Stimulated activated CD4-positive, alpha-beta T cell treated with anti-CD3 and anti-CD28 coated beads, Interleukin-15, amount 100 ng/mL, for 24 hours (primary cell): Measurements from ENCODE around the gene CFAP43.

ENCODE experiments used
- DNase-seq: peaks from one replicate; pipeline ENCODE4 v3.0.0-alpha.2; 2020

Gene CFAP43, protein sequence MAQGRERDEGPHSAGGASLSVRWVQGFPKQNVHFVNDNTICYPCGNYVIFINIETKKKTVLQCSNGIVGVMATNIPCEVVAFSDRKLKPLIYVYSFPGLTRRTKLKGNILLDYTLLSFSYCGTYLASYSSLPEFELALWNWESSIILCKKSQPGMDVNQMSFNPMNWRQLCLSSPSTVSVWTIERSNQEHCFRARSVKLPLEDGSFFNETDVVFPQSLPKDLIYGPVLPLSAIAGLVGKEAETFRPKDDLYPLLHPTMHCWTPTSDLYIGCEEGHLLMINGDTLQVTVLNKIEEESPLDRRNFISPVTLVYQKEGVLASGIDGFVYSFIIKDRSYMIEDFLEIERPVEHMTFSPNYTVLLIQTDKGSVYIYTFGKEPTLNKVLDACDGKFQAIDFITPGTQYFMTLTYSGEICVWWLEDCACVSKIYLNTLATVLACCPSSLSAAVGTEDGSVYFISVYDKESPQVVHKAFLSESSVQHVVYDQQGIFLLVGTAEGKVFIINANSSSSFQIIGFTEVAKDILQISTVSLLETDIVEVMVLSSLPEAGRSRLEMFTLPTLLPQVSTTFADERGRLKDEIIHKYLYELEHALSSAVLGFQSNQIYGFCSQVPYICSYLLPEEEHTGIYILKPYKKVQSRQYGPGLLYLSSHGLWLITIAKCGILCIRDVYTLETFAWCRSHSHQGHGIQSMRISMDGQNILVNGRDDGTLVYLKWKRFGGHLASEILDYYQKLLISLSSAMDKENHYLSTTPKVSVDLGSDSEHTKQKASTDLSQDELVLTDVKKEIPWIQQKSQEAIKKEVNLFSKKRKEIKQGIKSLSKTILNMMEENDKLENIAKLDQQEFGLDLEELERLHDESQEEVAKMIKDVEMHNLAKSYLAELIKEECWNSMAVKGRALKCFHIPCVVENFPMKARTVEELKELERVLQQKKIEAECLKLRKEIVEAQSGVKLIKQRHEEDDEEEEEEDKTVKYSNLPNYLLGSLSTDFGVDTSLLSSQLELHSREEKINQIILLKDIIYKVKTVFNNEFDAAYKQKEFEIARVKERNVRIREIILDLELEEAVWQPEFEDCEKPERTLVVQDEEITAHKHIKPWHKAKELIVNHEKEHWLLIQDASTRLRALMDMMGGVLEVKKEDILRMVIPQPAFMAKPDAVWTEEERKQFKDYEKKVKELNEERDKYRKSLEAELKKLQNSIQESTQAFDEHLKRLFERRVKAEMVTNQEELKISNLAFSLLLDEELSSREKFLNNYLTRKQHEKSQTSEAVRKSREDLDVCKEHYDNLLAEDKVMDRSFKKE (N-terminal part only)

DNA sequence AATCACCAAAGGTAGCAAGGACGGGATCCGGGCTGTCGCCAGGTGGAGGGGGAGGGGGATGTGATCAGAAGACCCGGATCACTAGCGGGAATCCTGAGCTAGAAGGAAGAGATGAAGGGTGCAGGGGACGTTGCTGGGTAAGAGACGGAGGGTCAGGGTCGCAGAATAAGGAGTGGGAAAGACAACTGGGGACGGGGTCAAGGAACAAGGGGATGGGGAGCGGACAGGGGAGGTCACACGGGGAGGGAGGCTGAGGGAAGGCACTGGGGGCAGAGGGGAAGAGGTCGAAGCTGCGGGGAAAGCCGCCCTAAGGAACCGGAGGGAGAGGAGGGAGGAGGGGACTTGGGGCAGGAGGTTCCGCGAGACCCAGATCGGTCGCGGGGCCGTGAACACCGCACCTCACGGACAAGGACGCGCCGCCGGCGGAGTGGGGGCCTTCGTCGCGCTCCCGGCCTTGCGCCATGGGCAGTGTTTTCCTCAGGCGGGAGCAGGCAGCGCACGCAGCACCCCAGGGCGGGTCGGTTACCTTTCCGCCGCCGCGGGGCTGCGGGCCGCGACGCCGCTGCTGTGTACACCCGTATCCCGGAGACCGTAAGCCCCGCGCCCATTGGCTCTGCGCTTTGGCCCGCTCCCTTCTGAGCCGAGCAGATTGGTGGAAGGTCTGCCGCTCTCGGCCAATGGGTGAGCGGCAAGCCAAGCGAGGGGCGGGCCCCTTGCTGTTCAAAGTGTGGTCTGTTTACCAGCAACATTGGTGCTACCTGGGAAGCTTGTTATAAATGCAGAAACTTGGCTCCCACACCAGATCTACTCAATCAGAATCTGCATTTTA, at the start of gene CFAP43:
TSS of gene CFAP43 (minus strand) at position 581 of the 829 bp plus-strand sequence. CDS start at position 463, 118 bp downstream.
- peak; percentile 99 for DNase-seq

DNA sequence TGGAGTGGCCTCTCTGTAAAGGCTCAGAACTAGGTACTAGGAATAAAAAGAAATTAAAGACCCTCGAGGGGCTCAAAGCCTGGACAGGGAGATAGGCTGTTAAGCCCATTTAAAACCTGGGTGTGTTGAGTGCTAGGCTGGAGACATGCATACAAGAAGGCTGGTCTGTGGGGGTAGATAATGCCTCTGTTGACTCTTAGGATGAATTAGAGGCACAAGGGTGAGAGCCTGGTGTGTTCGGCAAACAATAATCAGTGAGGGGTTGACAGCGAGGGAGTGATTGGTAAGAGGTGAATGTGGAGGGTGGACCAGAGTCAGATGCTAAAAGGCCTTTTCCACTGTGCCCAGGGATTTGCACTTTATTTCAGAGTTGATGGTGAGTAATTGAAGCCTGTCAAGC, 49.5 kb upstream of the CFAP43 start:
- no peak for DNase-seq

DNA sequence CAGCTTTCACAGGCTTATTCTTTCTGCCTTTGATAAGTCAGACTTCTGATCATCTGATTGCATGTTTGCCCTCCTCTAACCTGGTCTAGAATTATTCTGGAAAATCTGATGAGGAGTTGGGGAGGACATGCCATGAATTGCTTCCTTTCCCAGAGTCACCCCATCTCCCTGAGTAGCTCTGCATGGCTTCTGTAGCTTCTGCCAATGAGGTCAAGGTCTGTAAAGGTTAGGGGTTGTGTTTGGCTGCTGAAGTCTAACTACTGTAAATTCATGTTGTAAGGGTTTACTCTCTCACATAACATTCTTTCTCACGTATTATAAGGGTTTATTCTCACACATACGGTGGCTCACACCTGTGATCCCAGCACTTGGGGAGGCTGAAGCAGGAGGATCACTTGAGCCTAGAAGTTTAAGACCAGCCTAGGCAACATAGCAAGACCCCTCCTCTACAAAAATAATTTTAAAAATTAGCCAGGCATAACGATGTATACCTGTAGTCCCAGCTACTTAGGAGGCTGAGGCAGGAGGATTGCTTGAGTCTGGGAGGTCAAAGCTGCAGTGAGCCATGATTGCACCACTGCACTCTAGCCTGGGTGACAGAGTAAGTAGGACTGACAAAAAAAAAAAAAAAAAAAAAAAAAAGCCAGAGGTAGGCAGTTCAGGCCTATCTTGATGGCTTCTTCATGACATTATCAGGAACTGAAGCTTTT, 47.5 kb upstream of the CFAP43 start:
- DNase-seq = no peak

DNA sequence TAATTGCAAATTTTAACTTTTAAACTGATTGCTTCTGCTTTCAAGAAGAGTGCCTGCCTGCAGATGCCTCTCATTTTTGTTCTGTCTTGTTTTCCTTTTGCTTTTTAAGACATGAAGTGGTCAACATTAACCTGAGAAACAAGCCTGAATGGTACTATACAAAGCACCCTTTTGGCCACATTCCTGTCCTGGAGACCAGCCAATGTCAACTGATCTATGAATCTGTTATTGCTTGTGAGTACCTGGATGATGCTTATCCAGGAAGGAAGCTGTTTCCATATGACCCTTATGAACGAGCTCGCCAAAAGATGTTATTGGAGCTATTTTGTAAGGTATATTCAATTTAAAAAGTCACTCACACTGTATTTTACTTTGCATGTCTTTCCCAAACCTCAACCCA, 45.6 kb upstream of the CFAP43 start:
- DNase-seq = no peak

DNA sequence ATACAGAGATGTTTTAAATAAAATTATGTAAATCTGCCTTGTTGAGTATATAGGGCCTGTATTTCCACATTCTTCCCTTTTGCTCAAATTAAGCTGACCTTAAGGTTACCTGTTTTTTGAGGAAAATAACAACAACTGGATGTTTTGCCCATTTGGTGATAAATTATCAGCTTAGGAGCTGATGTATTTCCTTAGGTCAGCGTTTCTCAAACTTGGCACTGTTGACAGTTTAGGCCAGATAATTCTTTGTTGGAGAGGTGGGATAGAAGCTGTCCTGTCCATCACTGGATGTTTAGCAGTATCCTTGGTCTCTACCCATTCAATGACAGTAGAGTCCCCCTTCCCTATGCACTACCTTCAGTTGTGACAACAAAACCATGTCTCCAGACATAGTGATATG, 44.0 kb upstream of the CFAP43 start:
- DNase-seq = no peak

DNA sequence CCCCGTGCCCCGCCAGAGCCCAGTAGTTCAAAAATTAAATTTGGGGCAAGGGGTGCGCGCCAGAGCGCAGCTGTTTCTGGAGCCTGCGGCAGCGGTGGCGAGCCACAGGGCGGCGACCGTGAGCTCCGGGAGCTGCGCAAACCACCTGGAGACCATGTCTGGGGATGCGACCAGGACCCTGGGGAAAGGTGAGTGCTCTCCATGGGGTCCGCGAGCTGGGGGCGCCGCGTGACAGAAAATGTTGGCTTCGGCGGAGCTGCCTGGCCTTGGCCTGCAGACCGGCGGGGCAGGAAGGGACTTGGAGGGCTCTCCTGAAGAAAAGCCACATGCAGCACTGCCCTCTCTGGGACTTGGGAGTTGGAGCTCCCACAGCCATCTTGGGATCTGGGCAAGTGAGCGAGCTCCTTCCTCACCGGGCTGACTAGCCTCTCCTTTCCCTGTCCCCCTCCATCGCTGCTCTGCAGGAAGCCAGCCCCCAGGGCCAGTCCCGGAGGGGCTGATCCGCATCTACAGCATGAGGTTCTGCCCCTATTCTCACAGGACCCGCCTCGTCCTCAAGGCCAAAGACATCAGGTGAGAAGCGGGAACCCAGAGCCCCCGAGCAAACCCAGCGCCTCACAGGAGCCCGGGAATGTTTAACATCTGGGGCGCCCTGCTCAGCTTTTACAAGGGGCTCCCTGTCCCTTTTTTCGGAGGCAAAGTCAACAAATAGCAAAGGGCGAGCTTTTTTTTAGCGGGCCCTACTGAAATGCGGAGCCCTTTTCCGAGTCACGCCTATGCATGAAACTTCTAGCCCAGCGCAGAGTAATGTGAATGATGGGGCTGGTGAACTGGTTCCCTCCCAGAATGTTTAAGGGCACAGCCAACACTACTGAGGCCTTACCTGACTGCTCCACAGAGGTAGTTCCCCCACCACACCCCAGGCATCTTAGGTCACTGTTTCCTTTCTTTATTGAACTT, 42.9 kb upstream of the CFAP43 start:
- DNase-seq = peak; percentile 68

DNA sequence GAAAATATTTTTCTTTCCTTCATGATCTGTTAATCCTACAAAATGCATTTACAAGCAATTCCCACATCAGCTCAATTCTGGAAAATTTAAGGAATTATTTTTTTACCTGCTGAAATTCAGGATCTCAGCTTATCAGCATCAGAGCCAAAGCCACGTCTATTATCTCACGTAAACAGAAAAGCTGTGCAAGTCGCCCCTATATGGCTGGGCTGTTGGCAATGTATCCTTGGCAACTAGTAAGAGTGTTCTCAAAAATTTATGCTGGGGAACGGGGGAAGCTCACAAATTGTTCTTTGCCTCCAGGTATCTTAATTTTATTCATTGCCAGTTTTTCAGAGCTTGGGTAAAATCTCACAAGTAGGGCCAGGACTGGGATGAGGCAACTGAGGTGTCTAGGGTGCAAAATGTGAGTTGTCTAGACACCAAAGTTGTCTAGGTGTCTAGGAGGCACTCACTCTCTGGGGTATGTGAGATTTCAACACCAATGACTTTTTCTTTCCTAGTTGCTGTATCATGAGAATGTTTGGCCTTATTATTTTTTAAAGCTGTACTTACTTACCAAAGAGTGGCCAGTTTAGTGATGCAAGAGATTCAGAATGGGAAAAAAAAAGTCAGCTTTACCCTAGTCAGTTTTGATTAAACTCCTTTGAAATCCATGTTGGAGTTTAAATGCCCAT, 41.9 kb upstream of the CFAP43 start:
- no peak for DNase-seq

DNA sequence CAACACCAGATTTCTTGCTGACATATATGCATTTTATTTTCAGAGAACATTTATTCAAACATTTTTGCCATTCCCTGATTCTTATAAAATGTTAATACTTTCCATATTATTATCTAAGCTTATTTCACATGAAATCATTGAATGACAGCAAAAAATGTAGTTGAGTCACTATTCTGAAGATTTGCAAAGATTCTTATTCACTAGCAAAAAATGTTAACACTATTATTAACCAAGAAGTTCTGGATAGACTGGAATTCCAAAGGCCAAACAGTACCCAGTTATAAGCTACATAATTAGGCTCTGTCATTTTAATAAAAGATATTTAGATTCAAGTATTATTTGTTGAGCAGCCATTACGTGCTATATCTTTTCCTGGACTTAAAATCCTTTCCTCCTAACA, 41.1 kb upstream of the CFAP43 start:
- DNase-seq = no peak

DNA sequence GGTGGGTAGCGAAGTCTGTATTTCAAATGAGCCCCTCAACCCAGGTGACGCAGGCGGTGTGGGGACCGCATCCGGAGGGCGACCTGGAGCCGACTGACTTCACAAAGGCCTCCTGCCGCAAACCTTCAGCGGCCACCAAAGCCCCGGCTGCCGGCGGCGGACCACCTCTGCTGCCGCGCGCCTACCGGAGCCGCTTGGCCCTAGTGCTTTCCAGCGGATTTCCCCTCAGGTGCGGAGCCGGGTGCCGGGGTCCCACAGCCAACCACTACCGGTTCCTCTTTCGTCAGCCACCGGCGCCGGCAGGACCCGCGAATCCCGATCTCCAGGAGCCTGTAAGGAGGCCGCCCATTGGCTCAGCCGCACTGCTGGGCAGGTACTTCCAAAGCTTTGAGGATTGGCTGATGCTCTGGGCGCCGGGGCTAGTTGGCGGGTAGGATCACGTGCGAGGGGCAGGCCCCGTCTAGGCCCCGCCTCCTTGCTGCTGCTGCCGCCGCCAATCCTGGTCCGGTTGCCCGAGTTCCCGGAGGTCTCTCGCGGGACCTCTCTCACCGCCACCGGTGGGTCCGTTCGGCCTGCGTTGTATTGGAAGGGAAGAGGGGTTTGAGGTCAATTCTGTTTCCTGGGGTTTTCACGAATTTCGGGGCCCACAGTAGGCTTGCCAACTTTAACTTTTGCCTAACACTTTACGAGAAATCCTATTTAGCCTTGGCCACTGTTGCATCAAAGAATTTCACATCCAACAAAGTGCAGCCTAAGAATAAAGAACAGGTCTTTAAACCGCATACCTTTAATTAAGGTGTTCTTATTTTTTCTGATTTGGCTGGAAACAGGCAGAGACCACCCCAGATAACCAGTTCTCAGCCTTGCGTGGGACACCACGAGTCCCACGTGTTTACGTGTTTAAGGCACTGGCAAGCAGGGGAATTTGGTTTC, 36.8 kb upstream of the CFAP43 start, which contains the start of gene GSTO2:
TSS of gene GSTO2 (plus strand) at position 472 of the 933 bp plus-strand sequence. CDS start 5,732 bp downstream, outside the sequence.
- peak; percentile 99 for DNase-seq

DNA sequence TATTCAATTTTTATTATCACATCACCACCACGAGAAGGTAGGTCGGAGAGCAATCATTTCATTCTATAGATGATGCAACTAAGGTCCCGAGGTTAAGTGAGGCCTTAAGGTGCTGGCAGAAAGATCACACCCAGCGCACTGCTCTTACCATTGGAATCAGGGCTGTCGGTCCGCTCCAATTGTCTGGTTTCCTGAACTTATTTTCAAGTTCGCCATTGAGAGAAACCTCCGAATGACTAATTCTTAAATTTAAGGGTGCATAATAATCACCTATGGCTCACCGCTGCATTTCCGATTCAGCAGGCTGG, 36.2 kb upstream of the CFAP43 start:
- DNase-seq = no peak

DNA sequence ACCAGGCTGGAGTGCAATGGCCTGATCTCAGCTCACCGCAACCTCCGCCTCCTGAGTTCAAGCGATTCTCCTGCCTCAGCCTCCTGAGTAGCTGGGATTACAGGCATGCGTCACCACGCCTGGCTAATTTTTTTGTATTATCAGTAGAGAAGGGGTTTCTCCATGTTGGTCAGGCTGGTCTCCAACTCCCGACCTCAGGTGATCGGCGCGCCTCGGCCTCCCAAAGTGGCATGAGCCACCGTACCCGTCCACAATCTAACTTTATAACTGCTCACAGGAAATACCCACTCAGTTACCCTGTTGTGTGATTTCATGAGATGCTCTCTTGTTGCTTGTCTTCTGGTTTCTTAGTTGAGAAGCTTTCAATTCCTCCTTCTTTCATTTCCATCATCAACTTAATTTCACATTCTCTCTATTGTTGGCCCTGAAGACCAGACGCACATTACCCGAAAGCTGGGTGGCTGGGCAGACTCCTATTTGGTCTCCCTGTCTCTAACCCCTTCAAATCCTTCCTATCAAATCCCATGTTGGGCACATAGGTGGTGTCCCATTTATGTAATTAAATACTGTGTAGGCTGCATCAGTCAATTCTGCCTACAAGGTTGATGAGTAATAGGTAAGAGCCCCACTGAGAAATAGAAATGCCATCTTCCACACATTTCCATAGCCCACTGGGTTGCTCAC, 35.7 kb upstream of the CFAP43 start:
- DNase-seq = peak; percentile 52

DNA sequence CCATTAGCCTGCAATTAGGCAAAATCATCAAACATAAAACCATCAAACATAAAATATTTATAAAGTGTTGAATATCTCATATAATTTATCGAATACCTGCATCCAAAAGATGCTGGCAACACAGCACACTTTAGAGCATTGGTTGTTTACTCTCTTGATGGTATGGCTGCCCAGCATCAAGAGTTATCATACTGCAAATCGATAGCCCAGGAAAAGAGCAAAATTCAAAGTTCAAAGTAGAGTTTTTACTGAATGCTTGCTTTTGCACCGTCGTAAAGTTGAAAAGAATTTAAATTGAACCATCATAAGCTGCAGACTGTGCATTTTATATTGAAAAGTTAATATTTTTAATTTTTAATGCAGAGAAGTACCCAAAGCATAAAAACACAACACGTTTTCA, 32.6 kb upstream of the CFAP43 start:
- DNase-seq = no peak

DNA sequence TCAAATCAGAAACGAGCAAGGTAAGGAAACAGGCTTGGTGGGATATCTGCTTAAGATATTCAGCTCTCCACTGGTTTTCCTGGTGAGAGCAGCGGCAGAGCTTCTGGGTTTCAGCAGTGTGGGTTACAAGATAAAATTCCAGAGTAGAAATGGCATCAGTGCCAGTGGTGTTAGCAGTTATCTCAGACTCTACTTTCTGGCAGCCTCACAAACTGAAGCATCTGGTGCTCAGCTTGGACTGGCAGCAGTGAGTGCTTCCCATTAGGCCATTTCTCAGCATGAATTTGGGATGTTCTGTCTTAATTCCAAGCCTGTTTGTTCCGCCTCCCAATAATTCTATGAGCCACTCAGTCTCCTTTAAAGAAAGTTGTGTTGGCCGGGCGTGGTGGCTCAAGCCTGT, 29.9 kb upstream of the CFAP43 start:
- DNase-seq = no peak

DNA sequence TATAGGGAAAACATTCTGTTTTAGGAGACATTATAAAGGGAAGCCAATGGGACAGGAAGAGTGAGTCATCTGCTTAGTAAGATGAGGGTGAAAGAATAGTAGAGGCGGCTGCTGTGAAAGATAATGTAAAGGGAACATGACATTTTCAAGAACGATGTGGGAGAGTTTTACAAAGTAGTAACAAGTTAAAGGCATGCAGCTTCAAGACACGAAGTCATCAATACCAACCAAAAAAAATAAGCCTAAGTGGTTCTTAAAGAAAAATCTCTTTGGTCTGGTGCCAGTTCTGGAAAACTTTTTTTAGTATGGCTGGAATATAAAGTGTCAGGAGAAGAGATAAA, 28.6 kb upstream of the CFAP43 start:
- DNase-seq = no peak

DNA sequence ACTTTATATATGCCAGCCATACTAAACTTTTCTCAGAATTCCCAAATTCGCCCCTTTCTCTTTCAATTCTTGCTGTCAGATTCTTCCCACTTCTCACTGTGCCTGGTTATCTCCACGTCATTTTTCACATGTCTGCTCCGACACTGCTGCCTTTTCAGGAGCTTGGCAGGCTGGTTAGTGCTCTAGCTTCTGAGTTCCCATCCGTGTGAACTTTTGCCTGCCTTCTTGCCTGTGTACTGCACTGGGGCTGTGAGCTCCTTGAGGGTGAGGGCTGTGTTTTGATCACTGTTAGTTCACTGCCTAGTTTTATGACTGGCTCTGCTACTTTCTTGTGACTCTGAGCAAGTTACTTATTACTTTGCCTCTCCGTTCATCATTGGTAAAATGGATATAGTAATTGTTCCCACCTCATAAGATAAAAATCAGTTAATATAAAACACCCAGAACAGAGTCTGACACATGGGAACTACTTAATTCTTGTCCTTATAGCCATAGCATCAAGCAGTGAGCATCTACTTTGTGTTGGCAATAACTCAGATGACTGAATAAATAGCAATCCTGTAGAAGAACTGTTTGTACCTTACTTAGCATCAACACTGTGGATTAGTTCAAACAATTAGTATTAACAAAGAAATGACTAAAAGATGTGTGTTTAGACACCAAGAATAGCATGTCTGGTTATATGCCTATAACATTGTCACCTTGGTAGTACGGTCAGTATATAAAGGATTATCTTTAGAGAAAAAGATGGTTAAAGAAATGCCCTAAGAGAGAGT, 28.0 kb upstream of the CFAP43 start:
- no peak for DNase-seq

DNA sequence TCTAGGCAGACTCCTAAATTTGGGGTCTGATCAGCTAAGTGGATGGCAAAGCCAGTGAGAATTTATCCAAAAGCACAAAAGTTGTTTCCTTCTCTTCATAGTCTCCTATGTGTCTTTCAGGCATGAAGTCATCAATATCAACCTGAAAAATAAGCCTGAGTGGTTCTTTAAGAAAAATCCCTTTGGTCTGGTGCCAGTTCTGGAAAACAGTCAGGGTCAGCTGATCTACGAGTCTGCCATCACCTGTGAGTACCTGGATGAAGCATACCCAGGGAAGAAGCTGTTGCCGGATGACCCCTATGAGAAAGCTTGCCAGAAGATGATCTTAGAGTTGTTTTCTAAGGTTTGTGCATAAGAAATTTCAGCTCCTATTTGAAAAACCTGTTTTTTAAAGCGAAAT, 27.3 kb upstream of the CFAP43 start:
- DNase-seq = no peak

DNA sequence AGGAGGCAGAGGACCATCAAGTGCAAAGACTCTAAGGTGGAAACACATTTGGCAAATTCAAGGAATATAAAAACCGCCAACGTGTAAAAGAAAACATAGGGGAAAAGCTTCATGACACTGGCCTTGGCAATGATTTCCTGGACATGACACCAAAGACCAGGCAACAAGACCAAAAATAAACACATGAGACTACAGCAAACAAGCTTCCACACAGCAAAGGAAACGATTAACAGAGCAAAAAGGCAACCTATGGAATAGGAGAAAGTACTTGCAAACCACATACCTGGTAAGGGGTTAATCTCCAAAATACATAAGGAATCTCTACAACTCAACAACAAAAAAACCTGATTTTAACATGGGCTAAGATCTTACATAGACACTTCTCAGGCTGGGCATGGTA, 26.0 kb upstream of the CFAP43 start:
- DNase-seq = no peak
